GM18508 (cell line): Measurements from ENCODE around the gene ACOT8.
"Not testable (repeated sequence)": the region's sequence is repeated elsewhere in the genome, so short reads cannot be mapped to it uniquely, and the experiment has no call there.

Source experiments
- ATAC-seq: cut with Tn5 transposase; IDR thresholded peaks from one replicate; pipeline ENCODE4 v1.9.1; 2021; ENCODE audit warnings: moderate number of reproducible peaks; ENCODE audit not compliant: insufficient read depth, unreplicated experiment

The ACOT8 gene

DNA sequence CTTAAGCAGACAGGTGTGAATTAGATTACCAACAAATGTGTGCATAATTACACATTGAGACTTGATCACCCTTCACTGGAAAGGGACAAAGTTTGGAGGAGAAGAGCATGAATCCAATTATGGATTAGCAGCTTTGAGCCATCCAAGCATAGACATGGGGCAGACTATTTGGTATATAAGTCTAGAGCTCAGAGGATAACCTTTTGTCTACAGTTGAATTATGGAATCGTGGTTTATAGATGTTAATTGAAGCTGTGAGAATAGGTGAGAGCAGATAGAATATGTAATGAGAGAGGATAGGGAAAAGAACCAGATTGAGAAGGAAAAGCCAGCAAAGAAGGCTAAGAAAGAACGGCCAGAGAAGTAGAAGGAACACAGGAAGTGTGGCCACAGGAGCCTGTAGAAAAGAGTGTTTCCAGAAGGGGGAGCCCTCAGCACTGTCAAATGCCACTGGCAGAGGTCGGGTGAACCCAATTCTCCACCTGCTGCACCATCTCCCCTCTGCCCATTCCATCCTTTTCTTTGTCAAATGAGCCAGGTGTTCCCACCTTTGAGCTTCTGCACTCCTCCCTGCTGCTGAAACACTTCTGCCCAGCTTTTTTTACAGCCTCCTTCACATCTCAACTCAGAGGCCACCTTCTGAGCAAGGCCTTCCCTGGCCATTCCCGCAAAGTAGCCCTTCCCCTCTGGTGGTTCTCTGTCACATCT lies 58.1 kb downstream of the ACOT8 start:
- no peak for ATAC-seq

DNA sequence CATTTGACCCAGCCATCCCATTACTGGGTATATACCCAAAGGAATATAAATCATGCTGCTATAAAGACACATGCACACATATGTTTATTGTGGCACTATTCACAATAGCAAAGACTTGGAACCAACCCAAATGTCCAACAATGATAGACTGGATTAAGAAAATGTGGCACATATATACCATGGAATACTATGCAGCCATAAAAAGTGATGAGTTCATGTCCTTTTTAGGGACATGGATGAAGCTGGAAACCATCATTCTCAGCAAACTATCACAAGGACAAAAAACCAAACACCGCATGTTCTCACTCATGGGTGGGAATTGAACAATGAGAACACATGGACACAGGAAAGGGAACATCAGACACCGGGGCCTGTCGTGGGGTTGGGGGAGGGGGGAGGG lies 59.2 kb downstream of the ACOT8 start:
- ATAC-seq: not testable (repeated sequence)

DNA sequence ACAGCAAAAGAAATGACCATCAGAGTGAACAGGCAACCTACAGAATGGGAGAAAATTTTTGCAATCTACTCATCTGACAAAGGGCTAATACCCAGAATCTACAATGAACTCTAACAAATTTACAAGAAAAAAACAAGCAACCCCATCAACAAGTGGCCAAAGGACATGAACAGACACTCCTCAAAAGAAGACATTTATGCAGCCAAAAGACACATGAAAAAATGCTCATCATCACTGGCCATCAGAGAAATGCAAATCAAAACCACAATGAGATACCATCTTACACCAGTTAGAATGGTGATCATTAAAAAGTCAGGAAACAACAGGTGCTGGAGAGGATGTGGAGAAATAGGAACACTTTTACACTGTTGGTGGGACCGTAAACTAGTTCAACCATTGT lies 59.7 kb downstream of the ACOT8 start:
- ATAC-seq: not testable (repeated sequence)

DNA sequence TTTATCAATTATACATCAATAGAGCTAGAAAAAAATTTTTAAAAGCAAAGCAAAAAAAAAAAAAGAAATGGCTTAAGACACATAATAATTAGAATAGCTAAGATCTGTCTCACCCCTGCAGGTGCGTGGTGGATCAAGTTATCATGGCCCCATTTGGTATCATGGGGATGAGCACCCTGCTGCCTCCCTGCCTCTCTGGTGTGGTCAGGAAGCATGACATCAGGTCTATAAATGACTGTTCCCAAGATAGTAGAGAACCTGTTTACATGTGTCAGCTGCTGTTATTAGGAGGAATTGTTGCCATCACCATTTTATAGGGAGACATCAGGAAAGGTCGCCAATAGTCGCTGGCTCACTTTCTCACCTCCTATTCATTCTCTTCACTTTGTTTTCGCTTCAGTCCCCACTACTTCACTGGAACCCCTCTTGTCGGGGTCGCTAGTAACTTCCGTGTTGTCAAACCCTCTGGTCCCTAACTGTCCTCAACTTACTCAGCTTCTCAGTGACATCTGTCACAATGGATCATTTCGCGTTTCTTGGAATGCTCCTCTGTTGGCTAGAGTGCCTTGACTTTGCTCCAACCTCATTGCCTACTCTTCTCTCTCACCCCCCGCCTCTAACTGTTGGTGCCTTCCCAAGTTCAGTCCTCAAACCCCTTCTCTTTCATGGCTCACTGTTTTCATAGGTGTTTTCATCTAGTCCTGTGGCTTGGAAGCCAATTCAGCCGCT lies 60.7 kb downstream of the ACOT8 start:
- ATAC-seq: no peak

DNA sequence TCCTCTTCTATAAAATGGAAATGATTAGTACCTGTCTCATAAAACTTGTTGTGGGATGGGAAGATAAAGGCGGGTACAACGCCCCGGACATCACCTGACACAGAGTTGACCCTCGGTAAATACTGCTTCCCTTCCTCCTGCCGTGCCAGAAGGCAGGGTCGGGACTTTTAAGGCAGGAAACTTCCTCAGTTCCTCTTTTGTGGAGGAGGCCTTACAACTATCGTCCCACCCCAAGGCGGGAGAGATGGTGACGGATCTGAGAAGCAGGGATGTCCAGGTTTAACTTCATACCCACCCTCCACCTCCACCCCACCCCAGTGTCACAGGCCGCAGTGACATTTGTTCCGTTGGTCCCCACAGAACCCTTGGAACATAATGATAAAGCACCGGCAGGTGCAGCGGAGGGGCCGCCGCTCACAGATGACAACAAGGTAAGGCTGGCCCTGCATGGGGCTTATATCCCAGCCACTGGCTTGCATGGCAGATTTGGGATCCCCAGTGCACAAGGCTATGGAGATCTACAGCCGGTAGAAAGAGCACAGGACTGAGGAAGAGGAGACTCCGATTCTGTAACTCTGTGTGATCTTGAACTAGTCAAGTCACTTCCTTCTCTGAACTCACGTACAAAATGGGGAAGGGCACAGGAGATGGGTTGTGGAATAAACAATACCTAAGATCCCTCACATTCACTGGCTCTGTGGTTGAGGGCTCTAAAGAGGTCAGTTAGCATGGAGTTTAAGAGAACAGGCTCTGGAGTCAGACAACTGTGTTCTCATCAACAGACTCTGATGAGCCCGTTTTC lies 64.7 kb downstream of the ACOT8 start:
- no peak for ATAC-seq
